Activated CD4-positive, alpha-beta memory T cell treated with anti-CD3 and anti-CD28 coated beads for 36 hours (primary cell): ENCODE data around the gene CENPF. TPM values are rescaled to one million over a fixed set of nuclear protein-coding genes. Genes with fewer than 3 reads are reported as not detected.

Experiments
- CTCF ChIA-PET: fragments of 350-600 bp; sonication (Branson Sonifier 250); formaldehyde crosslinking; loops from one replicate; lab custom pipeline; 2021; ENCODE audit warnings: antibody characterized with exemption, inconsistent platforms; lab: Charles Lee
- POLR2A ChIA-PET: fragments of 350-600 bp; sonication (Branson Sonifier 250); formaldehyde crosslinking; loops from one replicate; lab custom pipeline; 2021; ENCODE audit warnings: antibody characterized with exemption; lab: Charles Lee
- DNase-seq: peaks from one replicate; pipeline ENCODE4 v3.0.0-alpha.2; 2020
- H3K27ac Mint-ChIP-seq: one replicate; pipeline ENCODE4 v1.8.0; 2021; ENCODE audit warnings: mixed read lengths
- H3K27me3 Mint-ChIP-seq: one replicate; pipeline ENCODE4 v1.8.0; 2021; ENCODE audit warnings: mixed read lengths
- H3K36me3 Mint-ChIP-seq: one replicate; pipeline ENCODE4 v1.8.0; 2021; ENCODE audit warnings: mixed read lengths
- H3K4me1 Mint-ChIP-seq: one replicate; pipeline ENCODE4 v1.8.0; 2021; ENCODE audit warnings: low read depth, mixed read lengths
- H3K4me3 Mint-ChIP-seq: one replicate; pipeline ENCODE4 v1.8.0; 2021; ENCODE audit warnings: mild to moderate bottlenecking, mixed read lengths
- H3K9me3 Mint-ChIP-seq: one replicate; pipeline ENCODE4 v1.8.0; 2021; ENCODE audit warnings: mixed read lengths
- intact Hi-C: fragments of 100-400 bp; cut with micrococcal nuclease; formaldehyde crosslinking; loops from one replicate; pipeline ENCODE4 v1.15.1; 2023
- total RNA-seq, 2 experiments: library from RNA; stranded (reverse); gene quantifications; one replicate each; pipeline ENCODE4 v1.2.3, GENCODE V29; 2021

CENPF gene
- total RNA-seq, 2 experiments from 2014 or later, result 92.4 to 97.3 TPM

- intact Hi-C loops, result no loop called here
- ChIA-PET POLR2A (no interaction called here), CTCF (no interaction called here)
- Mint-ChIP-seq H3K27ac (no peak overlapping the region), H3K36me3 (peaks cover 1% of the 10 kb centered on the region), H3K9me3 (peaks cover 24% of the 10 kb centered on the region), H3K4me1 (no peaks in the 10 kb centered on the region), H3K27me3 (peaks cover 3% of the 10 kb centered on the region), H3K4me3 (no peak overlapping the region)
- DNase-seq, result no peak
These were observed 99.6 kb downstream of the CENPF start for GRCh38 chr1:214702556-214702955.

GRCh38 chr1:214707306-214708087 lies 104.5 kb downstream of the CENPF start:
- CTCF ChIA-PET, result no interaction called here
- DNase-seq, result no peak
- Mint-ChIP-seq H3K4me3 (no peak overlapping the region), H3K27ac (no peak overlapping the region), H3K9me3 (peaks cover 24% of the 10 kb centered on the region), H3K36me3 (peaks cover 1% of the 10 kb centered on the region), H3K27me3 (peaks cover 2% of the 10 kb centered on the region), H3K4me1 (no peaks in the 10 kb centered on the region)
- POLR2A ChIA-PET, result no interaction called here
- intact Hi-C loops, result no loop called here

GRCh38 chr1:214708321-214708955 lies 105.4 kb downstream of the CENPF start:
- intact Hi-C loops, result no loop called here
- H3K36me3 Mint-ChIP-seq, result peaks cover 1% of the 10 kb centered on the region
- H3K4me3 Mint-ChIP-seq, result no peak overlapping the region
- ChIA-PET POLR2A (no interaction called here), CTCF (no interaction called here)
- no peaks in the 10 kb centered on the region for H3K4me1 Mint-ChIP-seq
- H3K27me3 Mint-ChIP-seq, result peaks cover 2% of the 10 kb centered on the region
- peaks cover 24% of the 10 kb centered on the region for H3K9me3 Mint-ChIP-seq
- DNase-seq, result no peak
- no peak overlapping the region for H3K27ac Mint-ChIP-seq

GRCh38 chr1:214709241-214709640 lies 106.2 kb downstream of the CENPF start:
- ChIA-PET CTCF (no interaction called here), POLR2A (no interaction called here)
- intact Hi-C loops, result no loop called here
- H3K4me1 Mint-ChIP-seq, result no peaks in the 10 kb centered on the region
- peaks cover 1% of the 10 kb centered on the region for H3K36me3 Mint-ChIP-seq
- H3K9me3 Mint-ChIP-seq, result peaks cover 23% of the 10 kb centered on the region
- DNase-seq, result no peak
- no peak overlapping the region for H3K4me3 Mint-ChIP-seq
- no peak overlapping the region for H3K27ac Mint-ChIP-seq
- peaks cover 2% of the 10 kb centered on the region for H3K27me3 Mint-ChIP-seq

GRCh38 chr1:214712737-214713136 lies 109.7 kb downstream of the CENPF start:
- no peak overlapping the region for H3K4me3 Mint-ChIP-seq
- no peak for DNase-seq
- peaks cover 7% of the 10 kb centered on the region for H3K27me3 Mint-ChIP-seq
- H3K27ac Mint-ChIP-seq, result no peak overlapping the region
- intact Hi-C loops, result no loop called here
- POLR2A ChIA-PET, result interaction anchor here (0.6 kb wide), 1 partner anchor 37 kb away, joined by 5 read pairs; no protein-coding TSS in a partner anchor
- CTCF ChIA-PET, result no interaction called here
- no peaks in the 10 kb centered on the region for H3K9me3 Mint-ChIP-seq
- H3K4me1 Mint-ChIP-seq, result no peaks in the 10 kb centered on the region
- H3K36me3 Mint-ChIP-seq, result no peaks in the 10 kb centered on the region

Other genes with a start within 250 kb of the CENPF start
- gene PTPN14, start 51.6 kb upstream of the CENPF start, total RNA-seq, result 1 to 10 TPM; 1.0 to 1.1 TPM